ENCODE measurements around the gene CDC42BPB.

Gene CDC42BPB

DNA sequence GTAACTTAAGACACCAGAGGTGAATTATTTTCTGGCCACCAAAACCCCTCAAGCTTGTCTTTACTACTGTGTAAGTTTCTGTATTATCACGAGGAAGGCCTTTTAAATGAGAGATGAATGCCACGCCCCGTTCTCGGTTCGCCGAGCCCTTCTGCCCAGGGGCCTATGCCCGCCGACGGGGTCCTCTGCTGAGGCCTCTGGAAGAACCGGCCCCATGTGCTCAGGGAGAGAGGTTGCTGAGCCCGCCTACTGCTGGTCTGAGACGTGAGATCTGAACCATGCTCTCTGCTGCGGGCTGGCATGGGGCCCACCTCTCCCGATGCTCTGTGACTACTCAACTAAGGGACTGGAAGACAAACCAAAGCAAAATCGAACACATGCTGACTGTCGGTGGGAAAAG lies 113.9 kb downstream of the CDC42BPB start:
- DNase-seq: no peak

DNA sequence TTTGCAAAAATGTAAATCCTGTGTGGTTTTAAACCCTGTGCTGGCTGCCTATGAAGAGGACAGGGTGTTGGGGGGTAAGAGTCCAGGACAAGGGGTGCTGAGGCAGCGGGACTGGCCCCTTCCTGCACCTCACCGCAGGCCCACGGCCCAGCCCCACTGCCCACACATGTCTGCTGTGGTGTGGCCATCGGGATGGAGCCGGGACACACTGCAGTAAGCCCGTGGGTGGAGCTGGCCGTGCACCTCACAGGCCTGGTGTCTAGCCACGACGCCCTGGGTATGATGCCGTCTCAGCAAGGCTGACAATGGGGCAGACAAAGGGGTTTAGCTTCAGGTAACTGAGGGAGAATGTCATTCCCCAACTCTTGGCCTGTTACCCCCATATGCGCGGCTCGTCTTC lies 115.3 kb downstream of the CDC42BPB start:
- DNase-seq: no peak

DNA sequence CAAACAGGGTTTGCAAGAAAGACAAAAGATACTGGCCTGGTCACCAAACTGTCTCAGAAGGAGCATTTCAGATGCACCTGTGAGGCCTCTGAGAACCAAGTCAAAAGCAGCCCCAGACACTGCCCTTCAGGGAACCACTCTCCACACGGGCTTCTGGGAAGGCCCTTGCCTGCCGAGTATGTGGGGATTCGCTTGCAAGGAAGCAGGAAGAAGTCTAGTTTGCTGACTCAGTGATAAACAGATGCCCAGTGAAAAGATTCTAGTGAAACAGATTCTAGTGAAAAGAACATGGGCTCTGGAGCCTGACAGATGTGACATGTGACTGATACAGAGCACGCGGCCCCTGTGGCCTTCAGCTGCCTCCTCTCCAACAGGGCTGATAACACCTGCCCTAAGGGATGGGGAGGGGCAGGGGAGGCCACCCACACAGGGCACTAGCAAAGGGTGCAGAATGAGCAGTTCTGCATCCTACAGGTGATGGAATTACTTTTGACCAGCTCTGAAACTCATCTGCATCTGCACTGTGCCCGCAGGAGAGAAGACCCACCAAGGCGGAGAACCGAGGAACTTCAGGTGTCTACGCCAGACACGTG lies 115.8 kb downstream of the CDC42BPB start:
- DNase-seq: no peak

DNA sequence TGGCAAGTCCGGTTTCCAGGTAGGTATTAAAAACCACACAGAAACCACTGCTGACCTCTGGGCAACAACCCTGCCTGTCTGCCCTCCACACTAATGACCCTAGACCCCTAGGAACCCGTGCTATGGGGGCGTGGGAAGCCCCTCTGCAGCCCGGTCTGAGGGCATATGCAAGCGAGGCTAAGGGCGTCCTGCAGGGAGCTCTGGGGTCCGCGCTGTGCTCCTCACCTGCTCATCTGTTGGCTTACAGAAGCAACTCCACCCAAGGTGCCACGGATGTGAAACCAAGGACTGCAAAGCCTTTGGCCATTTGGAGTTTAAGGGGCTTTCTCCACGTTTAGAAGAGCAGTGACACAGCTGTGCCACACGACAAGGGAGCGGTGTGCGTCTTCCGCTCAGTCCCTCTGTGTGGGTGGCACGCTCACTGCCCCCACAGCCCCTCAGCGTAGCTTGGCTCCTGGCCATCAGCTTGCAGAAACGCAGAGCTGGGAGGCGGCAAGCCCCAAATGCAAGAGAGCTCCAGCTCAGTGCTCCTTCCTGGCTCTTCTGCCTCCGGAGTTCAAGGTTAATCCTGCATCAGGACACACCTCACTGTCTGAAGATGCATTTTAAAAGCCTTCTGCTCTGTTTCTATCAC lies 116.5 kb downstream of the CDC42BPB start:
- DNase-seq: no peak

DNA sequence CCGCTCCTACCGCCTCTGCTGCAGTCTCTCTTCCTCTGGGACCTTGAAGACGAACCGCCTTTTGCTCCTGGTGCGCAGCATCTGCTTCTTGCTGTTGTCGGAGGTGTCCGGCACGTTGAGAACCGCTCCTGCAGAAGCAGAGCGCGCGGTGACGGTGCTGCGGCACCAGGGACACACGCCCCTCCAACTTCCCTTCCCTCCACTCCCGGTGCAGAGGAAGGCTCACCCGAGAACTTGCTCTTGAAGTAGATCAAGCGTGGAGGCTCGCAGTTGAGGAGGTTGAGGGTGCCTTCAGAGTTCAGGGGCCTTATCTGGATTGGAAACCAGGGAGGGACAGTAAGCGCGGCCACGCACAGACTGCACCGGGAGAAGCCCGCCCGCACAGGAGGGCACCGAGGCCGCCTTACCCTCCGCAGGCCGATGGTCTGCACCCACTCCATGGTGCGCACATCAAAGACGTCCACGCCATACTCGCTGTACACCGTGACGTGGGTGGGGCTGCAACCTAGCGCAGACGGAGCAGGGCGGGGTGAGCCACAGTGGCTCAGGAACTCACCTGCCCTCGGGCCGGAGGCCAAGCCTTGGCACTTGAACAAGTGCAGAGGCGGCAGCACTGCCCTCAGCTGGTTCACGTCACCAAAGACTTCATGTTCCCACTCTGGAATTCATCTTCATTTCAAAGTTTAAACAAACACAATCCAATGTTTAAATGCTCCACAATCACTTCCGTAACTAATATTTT lies 117.4 kb downstream of the CDC42BPB start:
- DNase-seq: no peak

DNA sequence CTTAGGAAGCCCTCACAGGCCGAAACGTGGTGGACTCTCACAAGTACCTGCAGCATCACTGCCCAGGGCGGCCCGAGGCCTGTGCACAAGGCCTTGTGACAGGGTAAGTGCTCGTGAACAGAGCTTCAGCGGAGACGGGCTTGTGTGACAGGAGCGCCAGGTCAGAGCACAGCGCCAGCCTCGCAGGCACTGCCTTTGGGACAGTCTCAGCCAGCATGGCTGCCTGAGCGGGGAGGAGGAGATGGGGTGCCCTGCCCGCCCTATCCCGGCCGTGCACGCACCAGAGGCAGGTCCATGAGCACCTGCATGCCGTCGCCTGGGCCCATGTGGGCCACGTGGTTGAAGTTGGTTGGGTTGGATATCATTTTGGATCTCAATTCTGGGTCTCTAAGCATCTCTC lies 118.0 kb downstream of the CDC42BPB start:
- DNase-seq: no peak

DNA sequence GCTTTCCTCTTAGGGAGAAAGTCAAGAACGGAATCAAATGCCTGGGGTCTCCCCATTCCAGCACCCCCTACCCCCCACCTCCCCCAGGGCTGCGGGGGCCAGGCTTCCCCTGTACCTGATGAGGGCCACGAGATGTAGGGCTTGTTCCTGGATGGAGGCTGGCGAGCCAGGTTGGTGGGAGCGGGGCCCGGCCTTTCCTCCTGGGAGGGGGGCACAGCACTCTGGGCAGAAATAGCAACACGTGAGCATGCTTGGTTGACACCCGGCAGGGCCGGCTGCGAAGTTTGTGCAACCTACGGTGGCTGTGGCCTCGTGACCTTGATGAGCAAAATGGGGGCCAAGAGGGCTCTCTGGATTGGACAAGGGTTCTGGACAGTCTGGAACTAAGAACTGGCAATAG lies 119.2 kb downstream of the CDC42BPB start:
- no peak for DNase-seq

DNA sequence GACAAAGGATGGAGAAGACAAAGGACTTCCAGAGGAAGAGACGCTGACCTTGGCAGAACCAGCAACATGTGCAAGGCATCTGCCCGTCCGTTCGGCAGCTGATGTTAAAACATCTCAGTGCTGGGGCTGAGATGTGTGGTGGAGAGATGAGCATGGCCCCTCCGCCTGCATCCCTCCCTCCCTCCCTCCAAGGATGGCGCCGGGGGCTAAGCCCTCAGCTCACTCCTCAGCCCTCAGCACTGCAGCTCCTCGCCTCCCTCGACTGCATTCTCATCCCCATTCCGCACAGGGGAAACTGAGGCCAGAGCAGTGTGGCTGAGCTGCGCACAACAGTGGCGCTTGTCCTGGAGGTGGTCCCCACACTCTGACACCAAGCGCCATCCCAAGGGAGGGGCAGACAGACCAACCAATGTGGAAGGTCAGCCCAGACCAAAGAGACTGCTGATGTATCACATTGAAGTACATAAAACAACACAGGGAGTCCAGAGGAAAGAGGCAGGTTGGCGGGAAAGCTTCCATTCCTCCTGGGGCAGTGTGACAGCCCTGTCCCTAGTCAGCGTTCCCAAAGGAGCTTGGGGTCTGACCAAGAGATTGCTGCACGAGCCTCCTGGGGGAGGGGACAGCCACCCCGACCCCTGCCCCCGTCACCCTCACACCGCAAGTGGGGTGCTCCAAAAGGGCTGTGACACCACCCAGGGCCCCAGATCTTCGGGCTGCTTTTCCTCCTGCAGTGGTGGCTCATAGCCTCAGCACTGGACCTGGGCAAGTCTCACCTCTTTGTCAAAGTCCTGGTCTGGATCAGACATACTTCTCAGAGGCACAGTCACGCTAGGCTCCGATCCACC lies 119.8 kb downstream of the CDC42BPB start:
- no peak for DNase-seq

DNA sequence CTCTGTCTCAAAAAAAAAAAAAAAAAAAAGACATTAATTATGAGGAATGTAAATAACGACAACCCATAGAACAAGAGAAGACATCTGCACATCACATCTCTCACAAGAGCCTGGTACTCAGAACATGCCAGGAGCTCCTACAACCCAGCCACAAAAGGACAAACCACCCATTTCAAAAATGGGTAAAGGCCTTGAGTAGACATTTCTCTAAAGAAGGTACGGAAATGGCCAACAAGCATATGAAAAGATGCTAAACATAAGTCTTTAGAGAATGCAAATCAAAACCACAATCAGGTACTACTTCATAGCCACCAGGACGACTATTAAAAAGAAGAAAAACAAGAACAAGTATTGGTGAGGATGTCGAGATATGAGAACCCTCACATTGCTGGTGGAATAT lies 121.6 kb downstream of the CDC42BPB start:
- no peak for DNase-seq

DNA sequence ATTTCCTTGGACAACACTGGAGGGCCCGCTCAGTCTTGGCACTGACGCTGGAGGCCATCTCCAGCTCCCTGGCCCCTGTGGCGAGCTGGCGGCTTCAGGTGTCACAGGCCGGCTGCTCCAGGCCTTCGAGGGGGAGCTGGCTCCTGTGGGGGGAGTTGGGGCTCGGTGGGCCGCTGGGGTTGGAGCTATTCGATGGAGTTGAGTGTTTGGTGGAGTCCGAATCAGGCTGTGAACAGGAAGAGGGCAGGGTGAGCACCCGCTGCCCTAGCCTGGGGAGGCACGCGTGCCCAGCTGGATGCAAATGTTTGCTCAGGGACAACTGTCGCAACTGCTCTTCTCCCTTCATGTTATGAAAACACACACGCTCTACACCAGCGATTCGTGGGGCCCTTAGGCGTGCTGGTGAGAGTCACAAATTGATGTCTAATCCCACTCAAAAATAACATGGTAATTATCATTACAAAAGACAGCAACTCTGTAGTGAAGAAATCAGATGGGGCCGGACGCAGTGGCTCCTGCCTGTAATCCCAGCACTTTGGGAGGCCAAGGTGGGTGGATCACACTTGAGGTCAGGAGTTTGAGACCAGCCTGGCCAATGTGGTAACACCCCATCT lies 123.6 kb downstream of the CDC42BPB start:
- DNase-seq: no peak

DNA sequence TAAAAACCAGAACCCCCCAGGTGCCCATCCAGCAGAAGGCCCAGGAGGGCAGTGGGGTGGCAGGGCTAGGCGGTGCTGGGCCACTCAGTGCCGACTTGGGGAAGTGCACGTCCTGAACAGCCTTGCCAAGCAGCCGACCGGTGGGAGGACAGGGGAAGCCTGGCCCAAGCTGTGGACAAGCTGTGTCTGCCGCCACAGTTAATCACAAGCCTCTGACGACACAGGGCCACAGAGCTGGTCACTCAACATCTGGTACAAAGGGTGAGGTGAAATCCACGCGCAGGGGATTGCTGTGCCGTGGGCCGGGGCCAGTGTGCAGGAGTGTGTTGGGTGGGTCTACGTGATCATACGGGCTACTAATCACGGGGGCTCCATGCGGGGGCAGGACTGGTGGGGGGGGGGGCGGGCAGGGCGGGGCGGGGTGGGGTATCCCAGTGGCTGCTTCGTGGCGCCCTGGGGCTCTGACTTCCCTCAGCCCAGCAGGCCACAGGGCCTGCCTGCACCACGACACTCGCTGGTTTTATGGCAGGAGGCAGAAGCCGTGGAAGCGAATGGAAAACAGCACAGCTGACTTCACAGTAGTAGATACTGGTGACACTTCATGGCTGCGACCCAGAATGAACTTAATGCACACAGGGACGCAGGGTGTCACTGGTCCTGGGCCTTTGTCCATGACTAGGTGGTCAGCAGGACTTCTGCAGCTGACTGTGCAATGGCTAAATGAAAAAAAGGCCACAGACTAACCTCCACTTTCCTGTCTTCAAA lies 124.7 kb downstream of the CDC42BPB start:
- DNase-seq: no peak

DNA sequence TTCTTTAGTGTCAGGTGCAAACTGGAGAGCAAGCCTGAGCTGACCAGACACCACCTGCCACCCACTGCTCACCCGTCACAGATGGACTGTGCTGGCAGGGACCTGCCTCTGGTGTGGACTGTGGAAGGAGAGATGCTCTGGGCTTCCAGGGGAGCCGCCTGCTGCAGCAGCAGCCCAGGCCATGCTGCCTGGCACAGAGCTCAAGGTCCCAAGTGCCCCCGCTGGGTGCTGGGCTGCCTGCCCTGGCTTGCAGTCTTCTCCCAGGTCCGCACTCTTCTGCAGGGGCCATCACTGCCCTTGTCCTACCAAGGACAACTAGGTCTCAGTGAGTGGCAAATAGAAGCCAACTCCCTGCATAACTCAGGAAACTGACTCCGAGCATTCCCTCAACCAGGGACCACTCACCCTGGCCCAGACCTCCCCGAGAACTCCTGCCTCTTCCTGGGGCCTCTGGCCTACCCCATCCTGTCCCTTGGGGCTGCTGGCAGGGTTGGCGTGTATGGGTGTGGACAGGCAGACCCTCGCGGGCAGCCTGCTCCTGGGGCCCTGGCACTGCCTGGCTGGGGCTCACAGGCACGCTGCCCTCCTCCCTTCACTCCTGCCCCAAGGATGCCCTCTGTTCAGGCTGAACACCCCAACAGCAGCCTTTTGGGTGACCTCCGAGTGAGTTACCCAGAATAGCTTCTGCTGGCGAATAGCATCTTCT lies 125.6 kb downstream of the CDC42BPB start:
- DNase-seq: no peak

DNA sequence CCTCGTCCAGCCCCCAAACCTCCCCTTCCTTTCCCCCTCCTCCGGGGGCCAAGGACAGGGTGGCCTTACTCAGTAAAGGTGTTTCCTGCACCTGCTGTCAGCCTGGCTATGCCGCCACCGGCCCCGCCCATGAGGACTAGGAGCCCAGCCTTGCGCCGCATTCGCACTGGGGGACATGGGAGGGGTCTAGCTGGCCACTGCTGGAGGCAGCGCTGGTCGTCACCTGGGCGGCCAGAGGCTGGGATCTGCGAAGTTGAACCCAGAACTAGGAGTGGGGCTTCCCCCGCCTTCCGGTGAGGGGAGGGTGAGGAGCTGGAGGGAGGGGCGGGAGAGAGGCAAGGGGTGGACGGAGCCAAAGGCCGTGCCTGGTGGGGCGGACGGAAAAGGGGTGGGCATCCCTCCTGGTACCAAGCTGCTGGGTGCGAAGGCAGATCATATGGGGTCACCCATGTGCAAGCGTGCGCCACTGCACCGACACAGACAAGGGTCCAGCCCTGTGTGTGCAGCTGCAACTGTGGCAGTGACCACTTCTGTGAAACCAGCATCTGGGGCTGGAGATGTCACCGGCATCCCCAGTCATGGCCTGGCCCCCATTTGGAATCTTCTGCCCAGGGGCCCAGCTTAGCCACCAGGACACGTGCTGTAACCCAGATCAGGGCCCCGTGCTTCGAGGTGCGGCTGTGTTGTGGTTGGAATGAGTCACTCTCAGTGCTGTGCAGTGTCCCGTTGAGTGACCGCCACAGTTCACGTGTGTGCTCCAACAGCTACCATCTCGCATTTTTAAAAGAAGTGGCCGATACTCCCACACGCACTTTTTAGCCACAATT lies 126.4 kb downstream of the CDC42BPB start:
- DNase-seq: no peak

DNA sequence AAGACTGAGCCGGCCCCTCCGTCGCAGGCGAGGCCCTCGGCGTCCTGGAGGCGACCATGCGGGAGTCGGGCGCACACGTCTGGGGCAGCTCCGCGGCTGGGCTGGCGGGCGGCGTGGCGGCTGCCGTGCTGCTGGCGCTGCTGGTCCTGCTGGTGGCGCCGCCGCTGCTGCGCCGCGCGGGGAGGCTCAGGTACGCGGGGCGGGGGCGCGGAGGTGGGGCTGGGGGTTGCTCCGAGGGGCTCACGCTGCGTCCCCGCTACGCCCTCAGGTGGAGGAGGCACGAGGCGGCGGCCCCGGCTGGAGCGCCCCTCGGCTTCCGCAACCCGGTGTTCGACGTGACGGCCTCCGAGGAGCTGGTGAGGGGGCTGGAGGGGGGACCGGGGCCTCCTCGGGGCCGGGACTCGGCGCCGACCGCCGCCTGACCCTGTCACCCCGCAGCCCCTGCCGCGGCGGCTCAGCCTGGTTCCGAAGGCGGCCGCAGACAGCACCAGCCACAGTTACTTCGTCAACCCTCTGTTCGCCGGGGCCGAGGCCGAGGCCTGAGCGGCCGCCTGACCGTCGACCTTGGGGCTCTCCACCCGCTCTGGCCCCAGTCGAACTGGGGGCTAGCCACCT lies 127.1 kb downstream of the CDC42BPB start:
- no peak for DNase-seq

DNA sequence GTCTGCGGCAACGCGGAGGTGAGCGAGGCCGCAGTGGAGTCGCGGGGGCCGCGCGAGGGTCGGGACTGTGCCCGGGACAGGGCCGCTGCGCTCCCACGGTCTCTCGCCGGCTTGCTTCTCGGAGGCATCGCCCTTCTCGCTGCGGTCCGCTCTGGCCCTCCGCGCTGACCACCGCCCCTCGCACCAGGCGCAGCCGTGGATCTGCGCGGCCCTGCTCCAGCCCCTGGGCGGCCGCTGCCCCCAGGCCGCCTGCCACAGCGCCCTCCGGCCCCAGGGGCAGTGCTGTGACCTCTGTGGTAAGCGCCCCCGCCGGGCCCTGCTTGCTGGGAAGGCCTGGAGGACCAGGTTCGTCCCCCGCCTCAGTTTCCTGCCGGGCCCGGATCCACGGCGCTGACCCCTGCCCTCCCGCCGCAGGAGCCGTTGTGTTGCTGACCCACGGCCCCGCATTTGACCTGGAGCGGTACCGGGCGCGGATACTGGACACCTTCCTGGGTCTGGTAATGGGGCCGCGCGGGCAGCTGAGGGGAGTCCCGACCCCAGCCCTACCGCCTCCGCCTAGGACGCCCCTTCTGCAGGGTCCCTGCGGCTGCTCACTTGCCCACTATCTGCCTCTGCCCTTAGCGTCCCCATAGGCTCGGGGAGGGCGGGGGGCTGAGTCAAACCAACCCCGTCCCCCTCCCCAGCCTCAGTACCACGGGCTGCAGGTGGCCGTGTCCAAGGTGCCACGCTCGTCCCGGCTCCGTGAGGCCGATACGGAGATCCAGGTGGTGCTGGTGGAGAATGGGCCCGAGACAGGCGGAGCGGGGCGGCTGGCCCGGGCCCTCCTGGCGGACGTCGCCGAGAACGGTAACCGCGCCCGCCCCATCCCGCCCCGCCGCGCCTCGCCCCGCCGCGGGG lies 127.9 kb downstream of the CDC42BPB start:
- DNase-seq: no peak

DNA sequence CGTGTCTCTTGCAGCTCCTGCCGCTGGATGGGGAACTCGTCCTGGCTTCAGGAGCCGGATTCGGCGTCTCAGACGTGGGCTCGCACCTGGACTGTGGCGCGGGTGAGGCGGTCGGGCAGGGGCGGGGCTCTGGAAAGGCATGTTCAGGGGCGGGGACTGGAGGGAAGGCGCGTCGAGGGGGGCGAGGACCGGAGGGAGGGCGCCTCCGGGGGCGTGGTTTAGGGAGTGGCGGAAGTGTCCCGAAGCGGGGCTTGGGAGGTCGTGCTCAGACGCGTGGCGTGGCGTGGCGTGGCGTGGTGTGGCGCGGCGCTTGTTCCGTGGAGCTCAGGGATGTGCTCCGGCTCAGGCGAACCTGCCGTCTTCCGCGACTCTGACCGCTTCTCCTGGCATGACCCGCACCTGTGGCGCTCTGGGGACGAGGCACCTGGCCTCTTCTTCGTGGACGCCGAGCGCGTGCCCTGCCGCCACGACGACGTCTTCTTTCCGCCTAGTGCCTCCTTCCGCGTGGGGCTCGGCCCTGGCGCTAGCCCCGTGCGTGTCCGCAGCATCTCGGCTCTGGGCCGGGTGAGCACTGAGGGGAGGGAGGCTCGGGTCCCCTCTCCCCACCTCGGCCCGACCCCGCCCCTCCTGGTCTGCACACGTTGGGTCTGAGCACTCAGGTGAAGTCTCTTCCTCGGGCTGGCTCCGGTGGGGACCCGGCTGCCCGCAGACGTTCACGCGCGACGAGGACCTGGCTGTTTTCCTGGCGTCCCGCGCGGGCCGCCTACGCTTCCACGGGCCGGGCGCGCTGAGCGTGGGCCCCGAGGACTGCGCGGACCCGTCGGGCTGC lies 128.7 kb downstream of the CDC42BPB start:
- DNase-seq: no peak

DNA sequence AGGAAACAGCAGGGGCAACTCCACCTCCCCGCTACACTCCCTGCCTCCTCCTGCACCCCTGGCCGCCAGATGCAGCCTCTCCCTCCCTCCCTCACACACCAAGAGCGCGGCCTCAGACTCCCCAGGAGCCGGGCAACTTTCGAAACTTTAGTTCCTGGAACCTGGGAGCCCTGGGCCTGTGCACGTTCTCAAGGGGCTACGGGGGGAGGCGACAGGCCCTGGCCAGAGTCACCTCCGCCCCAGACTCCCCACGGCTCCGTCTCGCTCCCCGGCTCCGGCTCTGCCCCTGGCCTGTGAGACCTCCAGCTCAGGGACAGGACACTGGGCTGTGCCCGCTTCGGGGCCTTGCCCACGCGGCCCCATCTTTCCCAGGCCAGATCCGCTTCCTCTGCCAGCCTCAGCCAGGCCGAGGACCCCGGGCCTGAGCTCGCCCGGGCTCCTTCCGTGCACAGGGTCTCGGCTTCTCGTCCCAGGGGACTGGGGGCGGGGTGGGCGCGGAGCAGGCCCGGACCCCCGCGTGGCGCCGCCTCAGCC lies 129.4 kb downstream of the CDC42BPB start:
- DNase-seq: no peak

All from inflammatory macrophage (primary cell).